Transverse colon (tissue), 4 donors: ENCODE data around the gene YJEFN3. TPM values are rescaled to one million over a fixed set of nuclear protein-coding genes. Genes with fewer than 3 reads are reported as not detected.

Experiments
- DNase-seq: peaks from one replicate; pipeline ENCODE4 v3.0.0-alpha.2; 2019
- H3K27ac ChIP-seq, 4 donors: fragments of 200-600 bp; sonication (generic); 2 replicates each; pipeline ENCODE4 v1.5.1; 2016 to 2018; ENCODE audit warnings: inconsistent platforms in 4 of 4
- H3K27me3 ChIP-seq: fragments of 200-600 bp; sonication (generic); 2 replicates; pipeline ENCODE4 v1.5.1; 2017; ENCODE audit warnings: inconsistent platforms
- H3K36me3 ChIP-seq, 4 donors: fragments of 200-600 bp; sonication (generic); 2 replicates each; pipeline ENCODE4 v1.5.1; 2017 to 2019; ENCODE audit warnings: inconsistent platforms in 4 of 4
- H3K4me1 ChIP-seq, 4 donors: fragments of 200-600 bp; sonication (generic); 2 replicates each; pipeline ENCODE4 v1.5.1; 2017 to 2020; ENCODE audit warnings: inconsistent platforms in 4 of 4
- H3K4me3 ChIP-seq, 4 donors: fragments of 200-600 bp; sonication (generic); 1 replicate in 1 of 4; 2 replicates in 3 of 4; pipeline versions ENCODE4 v1.5.1 to v1.6.1; 2017 to 2019; ENCODE audit warnings: inconsistent platforms in 4 of 4
- H3K9me3 ChIP-seq, 2 donors: fragments of 200-600 bp; sonication (generic); 2 replicates each; pipeline ENCODE4 v1.5.1; 2017 to 2019; ENCODE audit warnings: inconsistent platforms in 2 of 2
- EP300 ChIP-seq: sonication (generic); formaldehyde crosslinking; IDR thresholded peaks from one replicate; pipeline ENCODE4 v1.6.1; 2017; ENCODE audit warnings: antibody characterized with exemption, low read depth
- POLR2A ChIP-seq: fragments of 450-650 bp; IDR thresholded peaks from one replicate; pipeline ENCODE4 v1.6.1; 2016; ENCODE audit warnings: antibody characterized with exemption, mild to moderate bottlenecking, moderate library complexity
- POLR2AphosphoS5 ChIP-seq, 3 donors: sonication (generic); formaldehyde crosslinking; IDR thresholded peaks; one replicate each; pipeline ENCODE4 v1.6.1; 2016; ENCODE audit warnings: antibody characterized with exemption in 3 of 3
- WGBS, 2 donors: methylation state at CpG; one replicate each; pipeline ENCODE4 v1.1.5; 2018; ENCODE audit warnings: low coverage in 1 of 2; 5-methylcytosine and 5-hydroxymethylcytosine counted together
- in situ Hi-C, 4 donors: fragments of 200-750 bp; cut with MboI; loops; one replicate each; pipeline versions ENCODE4 v1.15.0 to v1.15.1; 2017; ENCODE audit warnings: low sequenced_read_pairs in 3 of 4, low pct_ligation_motif_present in 1 of 4, low pct_unique_long_range_greater_than_20kb in 1 of 4
- intact Hi-C: fragments of 100-400 bp; cut with DNase I; formaldehyde crosslinking; loops from one replicate; pipeline ENCODE4 v1.15.1; 2023; ENCODE audit warnings: low total_unique reads
- total RNA-seq, 4 donors: library from RNA; depleted of rRNA; stranded (reverse); fragments of >200 nt; gene quantifications; one replicate each; pipeline ENCODE4 v1.1.0, GENCODE V29; 2016
- TF ChIP-seq, protein P1 (sequence below), 5 experiments: fragments of 200-600 bp in 3 of 5; fragments of 450-650 bp in 2 of 5; sonication (generic) in 3 of 5; IDR thresholded peaks; 1 replicate in 2 of 5; 2 replicates in 3 of 5; pipeline ENCODE4 v1.5.1; 2016 to 2017; ENCODE audit warnings: antibody characterized with exemption in 5 of 5, inconsistent platforms in 3 of 5, mild to moderate bottlenecking in 2 of 5, moderate library complexity in 1 of 5

The YJEFN3 gene
- total RNA-seq, 4 donors from 2014 or later: 3.5 to 6.0 (median 4.0) TPM

DNA sequence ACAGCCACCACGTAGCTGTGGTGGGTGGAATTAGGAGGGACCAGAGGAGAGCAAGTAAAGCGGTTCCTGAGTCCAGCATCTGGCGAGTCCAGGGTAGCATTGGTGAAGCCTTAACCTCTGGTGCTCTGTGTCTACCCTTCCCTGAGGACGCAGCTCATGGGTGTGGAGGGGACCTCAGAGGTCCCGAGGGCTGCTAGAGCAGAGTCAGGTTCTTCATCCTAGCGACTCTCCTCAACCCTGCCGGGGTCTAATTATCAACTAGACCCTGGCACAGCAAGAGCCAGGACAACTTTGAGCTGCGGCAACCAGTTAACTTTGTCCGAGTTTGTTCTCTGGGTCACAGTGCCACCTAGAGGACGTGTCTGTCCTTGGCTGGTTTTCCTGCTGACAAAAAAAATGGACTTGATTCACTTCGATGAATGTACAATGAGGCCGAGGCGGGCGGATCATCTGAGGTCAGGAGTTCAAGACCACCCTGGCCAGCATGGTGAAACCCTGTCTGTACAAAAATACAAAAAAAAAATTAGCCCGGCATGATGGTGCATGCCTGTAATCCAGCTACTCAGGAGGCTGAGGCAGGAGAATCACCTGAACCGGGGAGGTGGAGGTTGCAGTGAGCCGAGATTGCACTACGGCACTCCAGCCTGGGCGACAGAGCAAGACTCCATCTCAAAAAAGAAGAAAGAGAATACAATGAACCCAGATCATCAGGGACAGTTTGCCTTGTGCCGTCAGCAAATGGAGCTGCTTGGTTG lies 38.3 kb upstream of the YJEFN3 start:
- WGBS, 2 donors: 30 to 38% methylated on average over 11 to 19 of the region's 20 CpGs
- TF ChIP-seq POLR2AphosphoS5 (IDR thresholded peaks at IDR 0.05): peak in 1 of 3 donors; percentile 9
- TF ChIP-seq POLR2A: no peak
- TF ChIP-seq, protein P1, sequence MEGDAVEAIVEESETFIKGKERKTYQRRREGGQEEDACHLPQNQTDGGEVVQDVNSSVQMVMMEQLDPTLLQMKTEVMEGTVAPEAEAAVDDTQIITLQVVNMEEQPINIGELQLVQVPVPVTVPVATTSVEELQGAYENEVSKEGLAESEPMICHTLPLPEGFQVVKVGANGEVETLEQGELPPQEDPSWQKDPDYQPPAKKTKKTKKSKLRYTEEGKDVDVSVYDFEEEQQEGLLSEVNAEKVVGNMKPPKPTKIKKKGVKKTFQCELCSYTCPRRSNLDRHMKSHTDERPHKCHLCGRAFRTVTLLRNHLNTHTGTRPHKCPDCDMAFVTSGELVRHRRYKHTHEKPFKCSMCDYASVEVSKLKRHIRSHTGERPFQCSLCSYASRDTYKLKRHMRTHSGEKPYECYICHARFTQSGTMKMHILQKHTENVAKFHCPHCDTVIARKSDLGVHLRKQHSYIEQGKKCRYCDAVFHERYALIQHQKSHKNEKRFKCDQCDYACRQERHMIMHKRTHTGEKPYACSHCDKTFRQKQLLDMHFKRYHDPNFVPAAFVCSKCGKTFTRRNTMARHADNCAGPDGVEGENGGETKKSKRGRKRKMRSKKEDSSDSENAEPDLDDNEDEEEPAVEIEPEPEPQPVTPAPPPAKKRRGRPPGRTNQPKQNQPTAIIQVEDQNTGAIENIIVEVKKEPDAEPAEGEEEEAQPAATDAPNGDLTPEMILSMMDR (IDR thresholded peaks at IDR 0.05): peak; percentile 85 to 86 (median 86)
- intact Hi-C loops: no loop called here
- no peaks in the 10 kb centered on the region for H3K9me3 ChIP-seq
- in situ Hi-C loops: loop anchor here (5.0 to 25.0 kb wide), 4 partner anchors 118 to 303 kb away; partner anchors contain the start of genes BORCS8 (in 1 of the 4) and RFXANK (in 1 of the 4)
- peak; percentile 83 for DNase-seq
- no peaks in the 10 kb centered on the region for H3K27me3 ChIP-seq
- H3K4me1 ChIP-seq: peaks cover 15 to 49% (median 40%) of the 10 kb centered on the region in 4 donors
- H3K4me3 ChIP-seq: no peak overlapping the region
- peak overlapping the region; percentile 71 to 84 (median 80) for H3K27ac ChIP-seq
- H3K36me3 ChIP-seq: peaks cover 0 to 19% (median under 1%) of the 10 kb centered on the region in 4 donors

DNA sequence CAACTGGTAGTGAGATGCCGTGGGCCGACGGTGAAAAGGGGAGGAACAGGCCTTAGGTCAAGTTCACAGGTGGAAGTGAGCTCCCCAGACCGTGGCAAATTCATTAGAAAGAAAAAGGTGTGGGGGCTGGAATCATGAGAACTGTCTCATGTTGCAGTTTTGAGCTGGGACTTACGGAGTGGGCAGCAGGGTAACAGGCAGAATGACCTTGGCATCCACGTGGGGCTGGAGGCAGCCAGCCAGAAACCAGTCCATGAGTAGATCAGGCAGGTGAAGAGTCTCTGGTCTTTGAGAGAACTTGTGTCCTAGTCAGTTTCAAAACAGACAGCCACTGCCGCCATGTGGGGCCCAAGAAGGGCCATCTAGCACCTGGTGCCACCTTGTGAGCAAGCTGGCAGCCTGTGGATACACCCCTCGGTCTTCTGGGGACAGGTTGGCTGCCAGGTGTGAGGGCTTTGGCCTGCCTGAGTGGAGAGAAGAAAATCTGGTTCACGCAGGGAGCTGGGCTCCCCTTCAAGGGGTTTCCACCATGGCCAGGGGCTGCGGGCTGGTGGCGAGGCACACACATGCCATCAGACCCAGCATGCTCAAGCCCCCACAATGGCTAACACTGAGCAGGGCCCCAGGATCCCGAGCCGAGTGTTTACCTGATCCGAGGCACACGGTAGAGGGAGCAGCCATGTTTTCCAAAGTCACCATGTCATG lies 37.2 kb upstream of the YJEFN3 start:
- 60 to 87% methylated on average over 1 to 11 of the region's 15 CpGs for WGBS, 2 donors
- in situ Hi-C loops (loop anchor here (5.0 to 25.0 kb wide), 4 partner anchors 119 to 304 kb away; partner anchors contain the start of genes BORCS8 (in 1 of the 4) and RFXANK (in 1 of the 4)), intact Hi-C loops (loop anchor here (2.0 kb wide), 1 partner anchor 125 kb away; no protein-coding TSS in a partner anchor)
- no peak for DNase-seq
- TF ChIP-seq EP300 (no peak), POLR2AphosphoS5 (IDR thresholded peaks at IDR 0.05) (no peak), POLR2A (no peak)
- TF ChIP-seq, protein P1 (IDR thresholded peaks at IDR 0.05): no peak
- Histone ChIP-seq H3K4me1 (peaks cover 15 to 43% (median 38%) of the 10 kb centered on the region in 4 donors), H3K27me3 (no peaks in the 10 kb centered on the region), H3K27ac (no peak overlapping the region), H3K36me3 (peaks cover 0 to 19% (median 9%) of the 10 kb centered on the region in 4 donors), H3K9me3 (no peaks in the 10 kb centered on the region), H3K4me3 (no peak overlapping the region)

DNA sequence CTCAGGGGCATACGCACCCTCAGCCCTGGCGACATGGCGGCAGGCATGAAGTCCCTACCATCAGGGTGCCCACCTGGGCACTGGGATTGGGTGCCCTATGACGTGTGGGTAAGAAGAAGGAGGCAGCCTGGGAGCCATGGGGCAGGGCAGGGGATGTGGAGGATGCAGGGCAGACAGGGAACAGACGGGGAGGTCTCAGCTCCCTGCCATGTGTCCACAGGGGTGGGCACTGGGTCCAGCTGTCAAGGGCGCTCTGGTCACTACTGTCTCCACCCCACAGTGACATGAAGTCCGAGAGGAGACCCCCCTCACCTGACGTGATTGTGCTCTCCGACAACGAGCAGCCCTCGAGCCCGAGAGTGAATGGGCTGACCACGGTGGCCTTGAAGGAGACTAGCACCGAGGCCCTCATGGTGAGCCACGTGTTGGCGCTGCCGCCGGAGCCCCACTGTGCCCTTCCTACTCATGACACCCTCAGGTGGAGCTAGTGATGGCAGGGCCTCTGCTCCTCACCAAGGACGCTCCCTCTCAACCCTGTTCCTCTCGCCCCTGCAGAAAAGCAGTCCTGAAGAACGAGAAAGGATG lies 36.6 kb upstream of the YJEFN3 start:
- no peaks in the 10 kb centered on the region for H3K27me3 ChIP-seq
- in situ Hi-C loops (loop anchor here (5.0 to 25.0 kb wide), 4 partner anchors 120 to 305 kb away; partner anchors contain the start of genes BORCS8 (in 1 of the 4) and RFXANK (in 1 of the 4)), intact Hi-C loops (loop anchor here (2.0 kb wide), 1 partner anchor 125 kb away; no protein-coding TSS in a partner anchor)
- H3K4me3 ChIP-seq: no peak overlapping the region
- 80 to 87% methylated on average over 1 to 21 of the region's 21 CpGs for WGBS, 2 donors
- H3K27ac ChIP-seq: no peak overlapping the region
- peaks cover 15 to 36% (median 32%) of the 10 kb centered on the region in 4 donors for H3K4me1 ChIP-seq
- TF ChIP-seq POLR2AphosphoS5 (IDR thresholded peaks at IDR 0.05) (no peak), POLR2A (no peak)
- H3K36me3 ChIP-seq: peaks cover 0 to 25% (median 12%) of the 10 kb centered on the region in 4 donors
- no peak for DNase-seq
- H3K9me3 ChIP-seq: no peaks in the 10 kb centered on the region

DNA sequence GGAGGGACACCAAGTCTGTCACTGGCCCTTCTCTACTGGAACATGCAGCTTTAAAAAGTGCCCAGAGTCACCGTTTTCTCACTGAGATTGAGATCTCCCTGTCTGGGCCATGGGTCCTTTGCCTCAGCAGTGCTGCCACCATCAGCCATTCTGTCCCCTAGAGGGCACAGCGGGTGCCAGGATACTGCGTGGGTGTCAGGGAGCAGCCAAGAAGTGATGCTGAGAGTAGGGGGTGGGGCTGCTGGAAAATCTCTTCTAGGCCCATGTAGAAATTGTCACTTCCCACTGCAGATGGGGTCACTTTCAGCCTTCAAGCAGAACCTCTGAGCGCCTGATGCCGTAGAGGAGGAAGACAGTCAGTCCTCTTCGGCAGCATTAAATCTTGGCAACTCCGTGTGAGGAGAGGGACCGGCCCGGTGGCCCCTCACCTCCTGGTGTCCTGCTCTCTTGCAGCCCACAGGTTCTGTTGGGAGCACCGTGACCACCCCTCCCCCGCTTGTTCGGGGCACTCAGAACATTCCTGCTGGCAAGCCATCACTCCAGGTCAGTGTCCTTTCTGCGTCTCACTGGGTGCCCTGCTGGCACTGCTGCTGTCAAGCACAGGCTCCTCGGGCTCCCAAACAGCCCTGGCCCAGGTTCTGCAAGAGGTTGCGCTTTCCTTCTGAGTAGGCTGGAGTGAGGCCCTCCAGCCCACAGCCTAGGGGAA lies 34.7 kb upstream of the YJEFN3 start:
- no peak for DNase-seq
- intact Hi-C loops: loop anchor here (2.0 kb wide), 1 partner anchor 127 kb away; no protein-coding TSS in a partner anchor
- 89% methylated on average over 15 of the region's 15 CpGs; no CpG with 5 or more reads in 1 of the 2 donors for WGBS, 2 donors
- in situ Hi-C loops: loop anchor here (5.0 to 25.0 kb wide), 4 partner anchors 122 to 307 kb away; partner anchors contain the start of genes BORCS8 (in 1 of the 4) and RFXANK (in 1 of the 4)
- H3K36me3 ChIP-seq: peaks cover 0 to 40% (median 14%) of the 10 kb centered on the region in 4 donors
- TF ChIP-seq POLR2A: no peak
- no peak for TF ChIP-seq EP300
- no peak for TF ChIP-seq POLR2AphosphoS5 (IDR thresholded peaks at IDR 0.05)
- TF ChIP-seq, protein P1 (IDR thresholded peaks at IDR 0.05): no peak
- H3K4me3 ChIP-seq: no peak overlapping the region
- no peaks in the 10 kb centered on the region for H3K27me3 ChIP-seq
- no peak overlapping the region for H3K27ac ChIP-seq
- peaks cover 11 to 17% (median 14%) of the 10 kb centered on the region in 4 donors for H3K4me1 ChIP-seq
- no peaks in the 10 kb centered on the region for H3K9me3 ChIP-seq
